Measurements from ENCODE around the gene FGFRL1.

FGFRL1 gene

GRCh38 chr4:1055721-1056590 is 44.5 kb downstream of the FGFRL1 start:
- DNase-seq: no peak

DNA sequence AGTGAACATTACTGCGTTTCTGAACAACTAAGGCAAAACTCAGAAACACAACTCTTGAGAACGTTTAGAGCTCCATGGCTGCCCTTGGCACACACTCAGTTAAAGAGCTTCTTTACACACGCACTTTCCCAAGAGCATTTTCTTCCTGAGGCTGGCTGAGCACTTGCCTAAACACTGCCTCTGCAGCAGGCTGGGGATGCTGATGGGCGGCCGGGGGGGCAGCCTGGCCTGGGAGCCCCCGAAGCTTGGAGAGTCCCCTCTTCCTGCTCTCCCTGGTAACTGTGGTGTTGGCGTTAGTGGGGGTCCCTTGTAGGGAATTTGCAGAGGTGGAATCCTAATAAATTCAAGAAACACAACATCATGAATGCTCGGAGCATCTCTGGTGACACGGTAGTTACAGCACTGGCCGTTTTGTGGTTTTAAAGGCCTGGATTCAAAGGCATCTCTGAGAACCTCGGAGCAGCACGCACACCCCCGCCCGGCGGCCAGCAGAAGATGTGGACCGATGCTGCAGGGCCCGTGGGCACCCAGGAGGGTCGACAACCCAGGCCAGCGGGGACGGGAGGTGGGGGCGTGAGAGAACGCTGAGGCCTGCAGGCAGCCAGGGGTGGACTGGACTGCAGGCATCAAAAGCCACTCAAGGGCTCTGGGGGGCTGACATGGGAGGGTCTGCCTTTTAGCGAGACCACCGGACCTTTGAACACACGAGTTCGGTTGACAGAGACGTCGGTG is 45.4 kb downstream of the FGFRL1 start:
- DNase-seq: no peak

DNA sequence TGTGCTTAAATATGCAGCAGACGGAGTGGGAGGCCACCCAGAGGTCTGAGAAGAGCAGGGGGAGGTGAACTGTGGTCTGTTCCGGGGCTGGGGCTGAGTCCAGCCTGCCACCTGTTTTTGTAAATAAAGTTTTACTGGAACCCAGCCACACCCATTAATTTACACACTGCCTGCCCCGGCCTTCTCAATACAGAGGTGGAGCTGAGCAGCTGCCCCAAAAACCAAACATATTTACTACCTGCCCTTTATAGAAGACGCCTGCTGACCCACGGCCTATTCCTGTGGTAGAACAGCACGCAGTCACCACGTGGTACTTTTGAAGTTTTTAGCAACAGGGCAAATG is 45.9 kb downstream of the FGFRL1 start:
- no peak for DNase-seq

GRCh38 chr4:1058198-1058996 is 47.0 kb downstream of the FGFRL1 start:
- DNase-seq: no peak

DNA sequence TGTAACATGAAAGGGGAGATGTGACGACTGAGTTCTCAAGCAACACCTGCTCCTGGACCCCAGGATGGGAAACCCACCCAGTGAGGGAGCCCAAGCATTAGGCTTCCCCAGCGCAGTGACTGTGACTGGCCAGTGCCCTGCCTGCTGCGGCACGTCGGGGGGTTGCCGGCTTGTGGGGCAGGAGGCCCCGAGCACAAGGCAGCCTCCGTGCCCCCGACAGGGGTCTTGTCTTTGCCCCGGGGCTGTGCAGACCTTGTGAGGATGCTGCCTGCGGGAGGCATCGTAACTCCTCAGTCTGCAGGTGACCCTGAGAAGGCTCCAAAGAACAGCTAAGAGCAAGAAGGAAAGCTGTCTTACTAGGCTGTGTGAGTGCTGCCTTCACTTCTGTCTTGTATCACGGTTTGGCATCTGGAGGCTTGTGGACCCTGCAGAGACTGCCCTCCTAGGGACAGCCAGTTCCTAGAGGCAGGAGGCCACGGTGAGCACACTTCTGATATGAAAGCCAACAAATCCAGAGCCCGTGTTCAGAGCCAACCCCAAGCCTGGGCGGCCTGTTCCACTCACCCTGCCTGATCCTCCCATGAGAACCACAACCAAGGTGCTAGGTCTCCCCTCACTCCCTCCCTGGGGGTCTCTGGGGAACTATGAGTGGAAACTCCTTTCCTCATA is 47.7 kb downstream of the FGFRL1 start:
- no peak for DNase-seq

GRCh38 chr4:1060121-1060520 is 48.7 kb downstream of the FGFRL1 start:
- no peak for DNase-seq

DNA sequence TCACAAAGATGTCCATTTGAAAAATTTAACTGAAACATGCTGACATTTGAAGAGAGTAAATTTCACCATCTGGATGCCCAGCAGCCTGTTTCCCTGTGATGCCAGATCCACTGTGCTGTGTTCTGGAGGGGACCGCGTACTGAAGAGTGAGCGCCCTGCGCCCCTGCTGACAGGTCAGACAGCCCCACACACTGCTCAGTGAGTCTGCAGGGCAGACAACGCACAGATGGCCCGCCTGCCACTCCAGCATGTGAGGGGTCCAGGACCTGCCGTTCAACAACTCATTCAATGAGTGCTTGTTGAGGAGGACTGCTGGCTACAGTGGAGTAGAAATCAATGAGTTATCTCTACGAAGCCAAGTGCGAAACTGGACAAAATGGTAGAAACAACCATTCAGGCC is 49.2 kb downstream of the FGFRL1 start:
- DNase-seq: no peak

GRCh38 chr4:1061056-1061700 is 49.8 kb downstream of the FGFRL1 start:
- no peak for DNase-seq

GRCh38 chr4:1061760-1062159 is 50.3 kb downstream of the FGFRL1 start:
- no peak for DNase-seq

- DNase-seq: no peak
Measured at GRCh38 chr4:1062419-1062818, 51.0 kb downstream of the FGFRL1 start.

DNA sequence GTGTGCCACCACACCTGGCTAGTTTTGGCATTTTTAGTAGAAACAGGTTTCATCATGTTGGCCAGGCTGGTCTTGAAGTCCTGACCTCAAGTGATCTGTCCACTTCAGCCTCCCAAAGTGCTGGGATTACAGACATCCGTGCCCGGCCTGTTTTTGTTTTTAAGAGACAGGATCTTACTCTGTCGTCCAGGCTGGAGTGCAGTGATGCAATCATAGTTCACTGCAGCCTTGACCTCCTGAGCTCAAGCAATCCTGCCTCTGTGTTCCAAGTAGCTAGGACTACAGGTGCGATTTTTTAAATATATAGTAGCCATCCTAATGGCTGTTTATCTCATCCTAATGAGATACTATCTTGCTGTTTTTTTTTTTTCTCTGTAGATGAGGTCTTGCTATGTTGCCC is 54.3 kb downstream of the FGFRL1 start:
- no peak for DNase-seq

GRCh38 chr4:1069394-1069793 is 58.0 kb downstream of the FGFRL1 start:
- no peak for DNase-seq

- peak; percentile 9 for DNase-seq
Measured at GRCh38 chr4:1072830-1073446, 61.5 kb downstream of the FGFRL1 start.

- no peak for DNase-seq
Measured at GRCh38 chr4:1074077-1074476, 62.7 kb downstream of the FGFRL1 start.

DNA sequence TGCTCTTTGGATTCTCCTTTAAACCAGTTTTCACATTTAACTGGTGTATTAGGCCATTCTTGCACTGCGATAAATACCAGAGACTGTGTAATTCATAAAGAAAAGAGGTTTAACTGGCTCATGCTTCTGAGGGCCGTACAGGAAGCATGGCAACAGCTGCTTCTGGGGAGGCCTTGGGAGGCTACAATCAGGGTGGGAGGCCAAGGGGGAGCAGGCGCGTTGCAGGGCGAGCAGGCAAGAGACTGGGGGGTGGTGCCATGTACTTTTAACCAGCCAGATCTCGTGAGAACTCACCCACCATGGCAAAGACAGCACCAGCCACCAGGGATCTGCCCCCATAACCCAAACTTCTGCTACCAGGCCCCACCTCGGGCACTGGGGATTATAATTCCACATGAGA is 63.8 kb downstream of the FGFRL1 start:
- no peak for DNase-seq

DNA sequence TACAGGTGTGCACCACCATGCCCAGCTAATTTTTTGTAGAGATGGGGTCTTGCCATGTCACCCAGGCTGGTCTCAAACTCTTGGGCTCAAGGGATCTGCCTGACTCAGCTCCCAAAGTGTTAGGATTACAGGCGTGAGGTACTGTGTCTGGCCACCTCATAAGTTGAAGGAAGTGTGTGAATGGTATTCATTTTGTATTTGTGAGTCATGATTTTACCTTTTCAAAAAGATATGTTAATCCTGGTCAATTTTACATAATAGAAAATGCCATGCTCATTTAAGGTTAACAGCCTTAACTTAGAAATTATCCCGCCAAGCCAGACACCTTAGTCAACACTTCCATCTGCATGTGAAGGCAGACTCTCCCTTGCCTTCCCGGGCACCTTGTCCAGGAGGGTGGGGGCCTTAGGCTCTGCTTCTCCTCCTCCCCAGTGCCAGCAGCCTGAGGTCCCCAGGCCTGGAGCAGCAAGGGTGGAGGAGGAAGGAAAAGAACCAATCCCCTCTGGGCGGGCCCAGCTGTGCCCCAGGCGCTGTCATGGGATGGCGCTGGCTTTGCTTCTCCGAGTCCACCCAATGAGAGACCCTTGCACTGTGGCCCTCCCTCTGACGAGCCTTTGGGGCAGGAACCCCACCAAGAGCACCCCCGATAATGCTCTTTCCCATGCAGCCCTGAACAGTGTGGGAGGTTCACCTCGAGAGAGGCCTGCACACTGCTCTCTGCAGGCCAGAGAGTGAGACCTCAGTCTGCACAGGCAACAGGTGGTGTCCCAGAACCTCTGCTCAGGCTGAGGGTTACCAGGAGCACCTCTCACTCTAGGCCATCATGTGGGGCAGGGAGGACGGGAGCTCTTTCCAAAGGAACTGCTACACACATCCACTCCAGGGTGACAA is 64.6 kb downstream of the FGFRL1 start:
- DNase-seq: no peak

Measured in amniotic stem cell (primary cell).